ENCODE measurements around the gene HDX.

DNA sequence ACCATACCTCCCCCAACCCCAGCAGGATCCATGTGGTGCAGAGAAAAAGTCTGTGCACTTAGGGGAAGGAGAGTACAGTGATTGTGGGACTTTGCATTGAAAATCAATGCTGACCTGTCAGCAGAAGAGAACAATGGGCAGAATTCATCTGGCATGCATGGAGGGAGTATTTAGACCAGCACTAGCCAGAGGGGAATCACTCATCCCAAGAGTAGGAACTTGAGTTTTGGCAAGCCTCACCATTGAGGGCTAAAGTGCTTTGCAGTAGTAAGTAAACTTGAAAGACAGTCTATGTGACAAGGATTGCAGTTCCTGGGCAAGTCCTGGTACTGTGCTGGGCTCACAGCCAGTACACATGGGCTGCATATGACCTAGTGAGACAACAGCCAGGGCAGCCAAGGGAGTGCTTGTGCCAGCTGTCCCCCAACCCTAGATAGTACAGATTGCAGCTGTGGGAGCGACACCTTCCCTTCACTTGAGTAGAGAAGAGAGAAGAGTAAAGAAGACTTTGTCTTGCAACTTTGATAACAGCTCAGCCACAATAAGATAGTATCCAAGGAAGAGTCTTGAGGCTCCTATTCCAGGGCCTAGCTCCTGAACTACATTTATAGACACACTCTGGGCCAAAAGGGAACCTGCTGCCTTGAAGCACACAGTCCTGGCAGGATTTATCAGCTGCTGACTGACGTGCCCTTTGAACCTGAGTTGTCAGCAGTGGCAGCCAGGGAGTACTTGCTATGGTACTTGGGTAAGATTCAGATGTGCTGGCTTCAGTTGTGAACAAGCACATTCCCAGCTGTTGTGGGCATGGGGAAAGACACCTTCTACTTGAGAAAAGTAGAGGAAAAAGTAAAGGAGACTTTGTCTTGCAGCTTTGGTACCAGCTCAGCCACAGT is 48.7 kb downstream of the HDX start:
- TF ChIP-seq EZH2 (IDR thresholded peaks at IDR 0.05; ENCODE audit: insufficient read depth, poor library complexity, severe bottlenecking) (no peak), EZH2phosphoT487 (IDR thresholded peaks at IDR 0.05; ENCODE audit: insufficient read depth, low read depth) (no peak)
